ENCODE measurements around the gene POLR3E. TPM values are rescaled to one million over a fixed set of nuclear protein-coding genes. Genes with fewer than 3 reads are reported as not detected.

POLR3E gene
- total RNA-seq, 1 donor from 2014 or later = 69.6 TPM

GRCh38 chr16:22257440-22257839, 39.8 kb upstream of the POLR3E start:
- no peaks in the 10 kb centered on the region for H3K4me1 Mint-ChIP-seq (ENCODE audit: low read depth)
- H3K27me3 Mint-ChIP-seq = no peaks in the 10 kb centered on the region
- DNase-seq (ENCODE audit: low spot score, unreplicated experiment) = no peak
- H3K27ac Mint-ChIP-seq = no peak overlapping the region
- TF ChIP-seq, protein P1, sequence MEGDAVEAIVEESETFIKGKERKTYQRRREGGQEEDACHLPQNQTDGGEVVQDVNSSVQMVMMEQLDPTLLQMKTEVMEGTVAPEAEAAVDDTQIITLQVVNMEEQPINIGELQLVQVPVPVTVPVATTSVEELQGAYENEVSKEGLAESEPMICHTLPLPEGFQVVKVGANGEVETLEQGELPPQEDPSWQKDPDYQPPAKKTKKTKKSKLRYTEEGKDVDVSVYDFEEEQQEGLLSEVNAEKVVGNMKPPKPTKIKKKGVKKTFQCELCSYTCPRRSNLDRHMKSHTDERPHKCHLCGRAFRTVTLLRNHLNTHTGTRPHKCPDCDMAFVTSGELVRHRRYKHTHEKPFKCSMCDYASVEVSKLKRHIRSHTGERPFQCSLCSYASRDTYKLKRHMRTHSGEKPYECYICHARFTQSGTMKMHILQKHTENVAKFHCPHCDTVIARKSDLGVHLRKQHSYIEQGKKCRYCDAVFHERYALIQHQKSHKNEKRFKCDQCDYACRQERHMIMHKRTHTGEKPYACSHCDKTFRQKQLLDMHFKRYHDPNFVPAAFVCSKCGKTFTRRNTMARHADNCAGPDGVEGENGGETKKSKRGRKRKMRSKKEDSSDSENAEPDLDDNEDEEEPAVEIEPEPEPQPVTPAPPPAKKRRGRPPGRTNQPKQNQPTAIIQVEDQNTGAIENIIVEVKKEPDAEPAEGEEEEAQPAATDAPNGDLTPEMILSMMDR (IDR thresholded peaks at IDR 0.05; ENCODE audit: unreplicated experiment) = no peak
- peaks cover 4% of the 10 kb centered on the region for H3K9me3 Mint-ChIP-seq (ENCODE audit: low read depth)
- H3K4me3 Mint-ChIP-seq (ENCODE audit: low read depth) = no peak overlapping the region
- H3K36me3 Mint-ChIP-seq (ENCODE audit: insufficient read depth) = peaks cover 18% of the 10 kb centered on the region

GRCh38 chr16:22260490-22260889, 36.7 kb upstream of the POLR3E start:
- TF ChIP-seq, protein P1 (IDR thresholded peaks at IDR 0.05; ENCODE audit: unreplicated experiment) = no peak
- Mint-ChIP-seq H3K9me3 (ENCODE audit: low read depth) (no peaks in the 10 kb centered on the region), H3K27me3 (no peaks in the 10 kb centered on the region), H3K4me1 (ENCODE audit: low read depth) (no peaks in the 10 kb centered on the region), H3K27ac (no peak overlapping the region), H3K36me3 (ENCODE audit: insufficient read depth) (peaks cover 15% of the 10 kb centered on the region), H3K4me3 (ENCODE audit: low read depth) (no peak overlapping the region)
- DNase-seq (ENCODE audit: low spot score, unreplicated experiment) = no peak

DNA sequence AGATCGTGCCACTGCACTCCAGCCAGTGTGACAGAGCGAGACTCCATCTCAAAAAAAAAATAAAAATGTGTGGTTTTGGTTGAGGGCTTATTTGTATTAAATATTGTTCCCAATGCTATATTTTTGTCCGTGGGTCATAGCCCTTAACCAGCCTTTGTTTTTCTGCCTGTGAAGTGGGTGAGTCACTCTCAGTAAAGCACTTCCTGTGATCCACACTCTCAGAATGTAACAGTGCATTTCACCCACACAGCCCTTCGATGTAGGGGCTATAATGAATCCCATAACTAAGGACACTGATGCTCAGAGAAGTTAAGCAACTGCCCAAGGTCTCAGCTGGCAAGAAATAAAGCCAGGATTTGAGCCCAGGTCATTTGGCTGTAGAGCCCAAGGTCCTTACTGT, 34.7 kb upstream of the POLR3E start:
- TF ChIP-seq, protein P1 (IDR thresholded peaks at IDR 0.05; ENCODE audit: unreplicated experiment) = no peak
- Mint-ChIP-seq H3K36me3 (ENCODE audit: insufficient read depth) (peaks cover 12% of the 10 kb centered on the region), H3K27ac (no peak overlapping the region)

DNA sequence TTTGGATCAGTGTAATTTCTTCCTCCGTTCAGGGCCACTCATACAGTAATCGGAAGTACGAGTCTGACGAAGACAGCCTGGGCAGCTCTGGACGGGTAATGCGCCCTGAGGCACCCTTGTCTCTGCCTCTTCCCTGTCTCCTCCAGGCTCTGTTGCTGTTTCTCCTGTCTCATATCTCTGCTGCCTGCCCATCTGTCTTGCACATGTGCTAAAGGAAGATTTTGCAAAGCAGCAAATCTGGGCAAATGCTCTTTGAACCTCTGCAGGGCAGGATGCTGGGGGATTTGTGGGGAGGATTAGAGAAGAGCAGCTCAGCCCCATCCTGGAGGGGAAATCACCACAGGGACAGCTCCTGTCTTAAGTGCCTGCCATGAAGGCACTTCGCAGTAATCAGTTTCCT, 32.4 kb upstream of the POLR3E start:
- TF ChIP-seq, protein P1 (IDR thresholded peaks at IDR 0.05; ENCODE audit: unreplicated experiment) = no peak
- Mint-ChIP-seq H3K4me3 (ENCODE audit: low read depth) (no peak overlapping the region), H3K4me1 (ENCODE audit: low read depth) (no peaks in the 10 kb centered on the region), H3K27ac (no peak overlapping the region), H3K36me3 (ENCODE audit: insufficient read depth) (peaks cover 5% of the 10 kb centered on the region), H3K27me3 (no peaks in the 10 kb centered on the region), H3K9me3 (ENCODE audit: low read depth) (no peaks in the 10 kb centered on the region)
- no peak for DNase-seq (ENCODE audit: low spot score, unreplicated experiment)

More for the DNA sequence above, 34.7 kb upstream of the POLR3E start:
- DNase-seq (ENCODE audit: low spot score, unreplicated experiment) = no peak
- H3K9me3 Mint-ChIP-seq (ENCODE audit: low read depth) = no peaks in the 10 kb centered on the region
- no peaks in the 10 kb centered on the region for H3K27me3 Mint-ChIP-seq
- H3K4me3 Mint-ChIP-seq (ENCODE audit: low read depth) = no peak overlapping the region
- H3K4me1 Mint-ChIP-seq (ENCODE audit: low read depth) = no peaks in the 10 kb centered on the region

DNA sequence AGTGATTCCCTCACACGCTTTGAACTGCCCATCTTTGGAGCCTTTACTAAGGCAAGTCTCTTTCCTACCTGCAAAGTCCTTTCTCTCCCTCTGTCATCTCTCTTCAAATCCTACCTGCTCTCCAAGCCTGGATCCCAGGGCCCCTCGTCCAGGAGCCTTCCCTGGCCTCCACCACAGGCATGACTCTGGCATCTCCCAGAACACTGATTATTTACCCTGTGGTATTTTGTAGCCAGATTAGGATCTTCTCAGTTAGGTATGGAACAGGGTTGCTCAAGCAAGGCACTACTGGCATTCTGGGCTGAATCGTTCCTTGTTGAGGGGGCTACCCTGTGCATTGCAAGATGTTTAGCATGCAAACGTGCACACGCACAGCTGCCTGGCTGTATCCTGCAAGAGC, 31.9 kb upstream of the POLR3E start:
- no peak for DNase-seq (ENCODE audit: low spot score, unreplicated experiment)
- Mint-ChIP-seq H3K27ac (no peak overlapping the region), H3K4me3 (ENCODE audit: low read depth) (no peak overlapping the region), H3K9me3 (ENCODE audit: low read depth) (no peaks in the 10 kb centered on the region), H3K4me1 (ENCODE audit: low read depth) (no peaks in the 10 kb centered on the region), H3K27me3 (no peaks in the 10 kb centered on the region), H3K36me3 (ENCODE audit: insufficient read depth) (peaks cover 3% of the 10 kb centered on the region)
- TF ChIP-seq, protein P1 (IDR thresholded peaks at IDR 0.05; ENCODE audit: unreplicated experiment) = no peak

All from progenitor cell of endocrine pancreas (in vitro differentiated cells).